IMR-90 (cell line): ENCODE data around the gene C3. TPM values are rescaled to one million over a fixed set of nuclear protein-coding genes. Genes with fewer than 3 reads are reported as not detected.

ENCODE experiments used
- ATAC-seq: fragments of 200-7000 bp; cut with Tn5 transposase; 2 replicates; pipeline ENCODE4 v1.9.1; 2020; ENCODE audit warnings: low read depth, mild to moderate bottlenecking, moderate library complexity
- BruUV-seq: library from RNA; stranded (reverse); fragments of 400-500 nt; replicated peaks from 2 replicates; lab custom pipeline; 2021; lab: Mats Ljungman, UMichigan
- CTCF ChIA-PET: fragments of 300-600 bp; formaldehyde crosslinking; extraction: SDS; loops from one replicate; lab custom pipeline; 2021; ENCODE audit warnings: antibody characterized with exemption; lab: Yijun Ruan, JAX
- POLR2A ChIA-PET: fragments of 300-600 bp; sonication (Branson Sonifier 250); formaldehyde crosslinking; loops from one replicate; lab custom pipeline; 2022; ENCODE audit warnings: antibody characterized with exemption; ENCODE audit not compliant: unreplicated experiment; lab: Charles Lee
- DNase-seq: peaks from one replicate; pipeline ENCODE4 v3.0.0; 2013
- H2AFZ ChIP-seq: replicated peaks from 2 replicates; pipeline ENCODE3; 2013; ENCODE audit warnings: low read length, mild to moderate bottlenecking; ENCODE audit not compliant: poor library complexity
- H2AK5ac ChIP-seq: 2 replicates; pipeline ENCODE4 v1.6.1; 2013; ENCODE audit warnings: low read depth, low read length, inconsistent platforms
- H2AK9ac ChIP-seq: replicated peaks from 2 replicates; pipeline ENCODE3; 2013; ENCODE audit warnings: mild to moderate bottlenecking, low read depth, low read length, moderate library complexity; ENCODE audit not compliant: poor library complexity
- H2BK120ac ChIP-seq: 2 replicates; pipeline ENCODE4 v1.6.1; 2013; ENCODE audit warnings: low read depth, low read length, inconsistent platforms
- H2BK15ac ChIP-seq: 3 replicates; pipeline ENCODE4 v1.6.1; 2013; ENCODE audit warnings: low read depth, low read length, inconsistent platforms
- H2BK20ac ChIP-seq: 2 replicates; pipeline ENCODE4 v1.6.1; 2013; ENCODE audit warnings: low read depth, mild to moderate bottlenecking, inconsistent platforms, low read length, moderate library complexity
- H2BK5ac ChIP-seq: 2 replicates; pipeline ENCODE4 v1.6.1; 2013; ENCODE audit warnings: mild to moderate bottlenecking, low read depth, low read length, inconsistent platforms; ENCODE audit not compliant: poor library complexity, severe bottlenecking
- H3K14ac ChIP-seq: replicated peaks from 2 replicates; pipeline ENCODE4 v1.6.1; 2013; ENCODE audit warnings: low read depth, low read length, inconsistent platforms
- H3K18ac ChIP-seq: 2 replicates; pipeline ENCODE4 v1.6.1; 2013; ENCODE audit warnings: low read depth, low read length, control low read depth
- H3K23ac ChIP-seq: 2 replicates; pipeline ENCODE4 v1.6.1; 2013; ENCODE audit warnings: low read depth, low read length, inconsistent platforms
- H3K27ac ChIP-seq: 2 replicates; pipeline ENCODE4 v1.5.1; 2013; ENCODE audit warnings: mild to moderate bottlenecking, control low read depth, low read length; ENCODE audit not compliant: insufficient read depth
- H3K27me3 ChIP-seq: 2 replicates; pipeline ENCODE4 v1.6.1; 2013; ENCODE audit warnings: low read length; ENCODE audit not compliant: control insufficient read depth, insufficient read depth
- H3K36me3 ChIP-seq: 2 replicates; pipeline ENCODE4 v1.6.1; 2013; ENCODE audit warnings: low read length, mixed read lengths; ENCODE audit not compliant: control insufficient read depth, insufficient read depth
- H3K4ac ChIP-seq: 2 replicates; pipeline ENCODE4 v1.6.1; 2013; ENCODE audit warnings: low read depth, low read length, inconsistent platforms
- H3K4me1 ChIP-seq: 2 replicates; pipeline ENCODE4 v1.6.1; 2013; ENCODE audit warnings: low read length, mixed read lengths; ENCODE audit not compliant: control insufficient read depth, insufficient read depth
- H3K4me2 ChIP-seq: 2 replicates; pipeline ENCODE4 v1.6.1; 2013; ENCODE audit warnings: low read depth, mild to moderate bottlenecking, control low read depth, low read length, moderate library complexity
- H3K4me3 ChIP-seq: 2 replicates; pipeline ENCODE4 v1.5.1; 2013; ENCODE audit warnings: low read depth, mild to moderate bottlenecking, control low read depth, low read length, moderate library complexity; ENCODE audit not compliant: insufficient read depth
- H3K56ac ChIP-seq: 2 replicates; pipeline ENCODE4 v1.6.1; 2013; ENCODE audit warnings: low read length, inconsistent platforms; ENCODE audit not compliant: insufficient read depth; ENCODE audit errors: extremely low read depth
- H3K79me1 ChIP-seq, 2 experiments: 2 replicates each; pipeline ENCODE4 v1.6.1; 2013; ENCODE audit warnings: low read length in 2 of 2, inconsistent platforms in 1 of 2, low read depth in 1 of 2
- H3K9ac ChIP-seq: 2 replicates; pipeline ENCODE4 v1.6.1; 2013; ENCODE audit warnings: low read depth, low read length, control low read depth
- H3K9me1 ChIP-seq: 2 replicates; pipeline ENCODE4 v1.6.1; 2013; ENCODE audit warnings: low read length, inconsistent platforms; ENCODE audit not compliant: insufficient read depth
- H3K9me3 ChIP-seq: 2 replicates; pipeline ENCODE4 v1.6.1; 2013; ENCODE audit warnings: low read length; ENCODE audit not compliant: control insufficient read depth, insufficient read depth
- H4K20me1 ChIP-seq: 2 replicates; pipeline ENCODE4 v1.6.1; 2013; ENCODE audit warnings: low read length, inconsistent platforms; ENCODE audit not compliant: insufficient read depth
- H4K5ac ChIP-seq: 2 replicates; pipeline ENCODE4 v1.6.1; 2013; ENCODE audit warnings: mild to moderate bottlenecking, low read depth, low read length, control low read depth
- H4K8ac ChIP-seq, 2 experiments: 2 replicates each; pipeline ENCODE4 v1.6.1; 2013; ENCODE audit warnings: low read depth in 2 of 2, low read length in 2 of 2, control low read depth in 1 of 2, inconsistent platforms in 1 of 2
- H4K91ac ChIP-seq: 2 replicates; pipeline ENCODE4 v1.6.1; 2013; ENCODE audit warnings: low read depth, low read length, inconsistent platforms; ENCODE audit not compliant: insufficient read depth
- BHLHE40 ChIP-seq: fragments of 150-350 bp; IDR thresholded peaks from 2 replicates; pipeline ENCODE4 v1.6.1; 2016; ENCODE audit warnings: mild to moderate bottlenecking, low read depth, low read length
- CEBPB ChIP-seq: IDR thresholded peaks from 2 replicates; pipeline ENCODE4 v1.6.1; 2012; ENCODE audit warnings: low read depth, low read length, improper control_type of control experiment
- CTCF ChIP-seq: conservative IDR thresholded peaks from 2 replicates; pipeline ENCODE4 v1.5.1; 2012; ENCODE audit warnings: mild to moderate bottlenecking, low read depth, low read length, improper control_type of control experiment
- ELK1 ChIP-seq: fragments of 150-350 bp; IDR thresholded peaks from 2 replicates; pipeline ENCODE4 v1.6.1; 2016; ENCODE audit warnings: low read depth, mild to moderate bottlenecking, low read length, moderate library complexity, borderline replicate concordance
- FOS ChIP-seq: fragments of 150-350 bp; IDR thresholded peaks from 2 replicates; pipeline ENCODE4 v1.6.1; 2016; ENCODE audit warnings: low read depth, low read length
- MAFK ChIP-seq: IDR thresholded peaks from 2 replicates; pipeline ENCODE4 v1.6.1; 2012; ENCODE audit warnings: low read depth, low read length, improper control_type of control experiment
- MAZ ChIP-seq: IDR thresholded peaks from 2 replicates; pipeline ENCODE4 v1.6.1; 2012; ENCODE audit warnings: low read depth, mild to moderate bottlenecking, low read length, improper control_type of control experiment, moderate library complexity, borderline replicate concordance
- MXI1 ChIP-seq: IDR thresholded peaks from 2 replicates; pipeline ENCODE4 v1.6.1; 2012; ENCODE audit warnings: low read depth, mild to moderate bottlenecking, low read length, moderate library complexity, borderline replicate concordance
- NFE2L2 ChIP-seq: fragments of 150-350 bp; IDR thresholded peaks from 2 replicates; pipeline ENCODE4 v1.6.1; 2016; ENCODE audit warnings: low read depth, mild to moderate bottlenecking, low read length
- RAD21 ChIP-seq: IDR thresholded peaks from 2 replicates; pipeline ENCODE4 v1.6.1; 2012; ENCODE audit warnings: low read length, improper control_type of control experiment
- RCOR1 ChIP-seq: IDR thresholded peaks from 2 replicates; pipeline ENCODE4 v1.6.1; 2012; ENCODE audit warnings: mild to moderate bottlenecking, low read length, improper control_type of control experiment; ENCODE audit not compliant: insufficient replicate concordance
- RFX5 ChIP-seq: IDR thresholded peaks from 2 replicates; pipeline ENCODE4 v1.8.0; 2012; ENCODE audit warnings: low read depth, mild to moderate bottlenecking, low read length, moderate library complexity
- SMC3 ChIP-seq: fragments of 150-350 bp; IDR thresholded peaks from 2 replicates; pipeline ENCODE4 v1.6.1; 2016; ENCODE audit warnings: low read depth, mild to moderate bottlenecking, antibody characterized with exemption, low read length, moderate library complexity
- WGBS, 2 experiments: methylation state at CpG; one replicate each; pipeline versions ENCODE4 v1.1.5 to v1.1.7; 2013; ENCODE audit warnings: missing lambda C conversion rate in 2 of 2; ENCODE audit not compliant: insufficient read length in 1 of 2; ENCODE audit errors: extremely low coverage in 2 of 2; 5-methylcytosine and 5-hydroxymethylcytosine counted together
- dilution Hi-C: fragments of 300-500 bp; cut with HindIII; formaldehyde crosslinking; loops from one replicate; pipeline ENCODE4 v1.14.3; 2018; ENCODE audit warnings: low sequenced_read_pairs; ENCODE audit not compliant: unreplicated experiment
- in situ Hi-C: fragments of 300-500 bp; cut with MboI; formaldehyde crosslinking; loops from 3 replicates; pipeline ENCODE4 v1.14.3; 2019; ENCODE audit warnings: low sequenced_read_pairs, inconsistent platforms, mixed read lengths
- intact Hi-C: fragments of 100-400 bp; cut with micrococcal nuclease; formaldehyde crosslinking; loops from 2 replicates; pipeline ENCODE4 v1.10.0; 2022
- polyA plus RNA-seq, 3 experiments: library from polyadenylated mRNA; depleted of rRNA; stranded (reverse); fragments of >200 nt; gene quantifications; 2 replicates each; pipeline ENCODE4 v1.2.3, GENCODE V29; 2012; ENCODE audit warnings: low replicate concordance in 1 of 3
- total RNA-seq: library from RNA; depleted of rRNA; stranded (reverse); fragments of >200 nt; gene quantifications from 2 replicates; pipeline ENCODE4 v1.2.3, GENCODE V29; 2012
- TF ChIP-seq, protein P1 (sequence below): fragments of 150-350 bp; IDR thresholded peaks from 2 replicates; pipeline ENCODE4 v1.6.1; 2017; ENCODE audit warnings: mild to moderate bottlenecking, antibody characterized with exemption, low read length, low read depth

Gene C3
- total and polyA plus RNA-seq, 2 of the 4 experiments (the other 2 are of a cell fraction): 0.36 TPM; not detected in 1

DNA sequence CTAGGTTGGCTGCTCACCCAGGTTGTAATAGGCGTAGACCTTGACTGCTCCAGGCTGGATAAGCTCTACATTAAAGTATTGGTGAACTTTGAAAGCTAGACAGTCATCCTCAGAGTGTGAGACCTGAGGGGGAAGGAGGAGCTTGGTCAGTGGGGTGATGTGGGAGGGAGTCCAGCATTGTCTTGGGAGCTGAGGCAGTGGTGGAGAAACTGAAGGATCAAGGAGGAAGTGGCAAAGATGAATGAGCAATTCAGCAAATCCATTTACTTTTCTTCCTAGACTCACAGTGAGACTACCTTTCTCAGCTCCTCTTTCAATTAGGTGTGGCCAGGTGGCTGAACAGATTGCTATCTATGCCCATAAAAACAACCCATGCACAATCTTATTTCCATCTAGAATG, 40.3 kb downstream of the C3 start:
- no TSS peak for BruUV-seq
- ATAC-seq: no peak

More for the DNA sequence above, 40.3 kb downstream of the C3 start:
- Histone ChIP-seq H4K91ac (no peak overlapping the region), H4K8ac (no peak overlapping the region), H2BK120ac (no peak overlapping the region), H3K4me3 (no peak overlapping the region), H3K9ac (no peak overlapping the region), H3K27me3 (no peaks in the 10 kb centered on the region), H2AK9ac (no peak overlapping the region), H3K79me1 (no peaks in the 10 kb centered on the region), H2BK20ac (no peak overlapping the region), H3K56ac (no peak overlapping the region), H3K36me3 (no peaks in the 10 kb centered on the region), H3K4ac (no peak overlapping the region), H3K14ac (no peak overlapping the region), H2AFZ (no peak overlapping the region), H3K9me3 (peaks cover 14% of the 10 kb centered on the region), H3K9me1 (no peaks in the 10 kb centered on the region), H3K4me1 (no peaks in the 10 kb centered on the region), H3K23ac (no peak overlapping the region), H2BK5ac (no peak overlapping the region), H4K20me1 (no peaks in the 10 kb centered on the region), H4K5ac (no peak overlapping the region), H3K18ac (no peak overlapping the region), H3K27ac (no peak overlapping the region), H3K4me2 (no peak overlapping the region), H2BK15ac (no peak overlapping the region), H2AK5ac (no peak overlapping the region)
- dilution Hi-C loops: no loop called here
- ChIA-PET POLR2A (no interaction called here), CTCF (no interaction called here)
- TF ChIP-seq, protein P1, sequence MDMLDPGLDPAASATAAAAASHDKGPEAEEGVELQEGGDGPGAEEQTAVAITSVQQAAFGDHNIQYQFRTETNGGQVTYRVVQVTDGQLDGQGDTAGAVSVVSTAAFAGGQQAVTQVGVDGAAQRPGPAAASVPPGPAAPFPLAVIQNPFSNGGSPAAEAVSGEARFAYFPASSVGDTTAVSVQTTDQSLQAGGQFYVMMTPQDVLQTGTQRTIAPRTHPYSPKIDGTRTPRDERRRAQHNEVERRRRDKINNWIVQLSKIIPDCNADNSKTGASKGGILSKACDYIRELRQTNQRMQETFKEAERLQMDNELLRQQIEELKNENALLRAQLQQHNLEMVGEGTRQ: no peak
- TF ChIP-seq MAZ (no peak), FOS (no peak), NFE2L2 (no peak), MAFK (no peak), MXI1 (no peak), RAD21 (no peak), RFX5 (no peak), CTCF (no peak), SMC3 (no peak), CEBPB (no peak), ELK1 (no peak), BHLHE40 (no peak), RCOR1 (no peak)
- no peak for DNase-seq
- WGBS, 2 experiments: no CpG with 5 or more reads among the region's 1 CpG
- in situ Hi-C loops: no loop called here
- intact Hi-C loops: no loop called here
